Astrocyte of the spinal cord (primary cell): ENCODE measurements around the gene TIMM13.
"Not testable (repeated sequence)": the region's sequence is repeated elsewhere in the genome, so short reads cannot be mapped to it uniquely, and the experiment has no call there.

Experiments
- DNase-seq: peaks from one replicate; pipeline ENCODE4 v3.0.0; 2011; ENCODE audit warnings: low read depth, low spot score
- H3K4me3 ChIP-seq: 2 replicates; pipeline ENCODE4 v1.5.1; 2011; ENCODE audit warnings: low read depth, mild to moderate bottlenecking, low read length, moderate library complexity
- CTCF ChIP-seq: IDR thresholded peaks from 2 replicates; pipeline ENCODE4 v1.5.1; 2012; ENCODE audit warnings: low read depth, mild to moderate bottlenecking, low read length, inconsistent platforms
- in situ Hi-C: cut with HindIII; loops from 2 replicates; pipeline ENCODE4 v1.10.0; 2017; ENCODE audit warnings: low sequenced_read_pairs

TIMM13 gene

GRCh38 chr19:2420490-2420889 lies 6.9 kb downstream of the TIMM13 start:
- in situ Hi-C loops = no loop called here

GRCh38 chr19:2419754-2420153 lies 7.6 kb downstream of the TIMM13 start:
- DNase-seq = no peak
- no peak for TF ChIP-seq CTCF
- in situ Hi-C loops = no loop called here
- H3K4me3 ChIP-seq = no peak overlapping the region

More at GRCh38 chr19:2420490-2420889, 6.9 kb downstream of the TIMM13 start:
- no peak for TF ChIP-seq CTCF
- no peak overlapping the region for H3K4me3 ChIP-seq
- no peak for DNase-seq

GRCh38 chr19:2417881-2418406 lies 9.4 kb downstream of the TIMM13 start:
- no peak overlapping the region for H3K4me3 ChIP-seq
- DNase-seq = no peak
- in situ Hi-C loops = no loop called here
- no peak for TF ChIP-seq CTCF

GRCh38 chr19:2417436-2417835 lies 9.9 kb downstream of the TIMM13 start:
- in situ Hi-C loops, H3K4me3 ChIP-seq, DNase-seq: not testable (repeated sequence)

- DNase-seq = no peak
- TF ChIP-seq CTCF = no peak
- H3K4me3 ChIP-seq = no peak overlapping the region
- in situ Hi-C loops = no loop called here
Measured at GRCh38 chr19:2416321-2417097, 10.9 kb downstream of the TIMM13 start.

GRCh38 chr19:2415973-2416319 lies 11.4 kb downstream of the TIMM13 start:
- TF ChIP-seq CTCF = no peak
- in situ Hi-C loops = no loop called here

GRCh38 chr19:2415281-2415972 lies 12.0 kb downstream of the TIMM13 start:
- TF ChIP-seq CTCF = no peak
- H3K4me3 ChIP-seq = no peak overlapping the region
- DNase-seq = no peak
- in situ Hi-C loops = no loop called here

More at GRCh38 chr19:2415973-2416319, 11.4 kb downstream of the TIMM13 start:
- H3K4me3 ChIP-seq = no peak overlapping the region
- DNase-seq = no peak
